ENCODE data around the gene ERCC6L2.

- TF ChIP-seq, protein P1, sequence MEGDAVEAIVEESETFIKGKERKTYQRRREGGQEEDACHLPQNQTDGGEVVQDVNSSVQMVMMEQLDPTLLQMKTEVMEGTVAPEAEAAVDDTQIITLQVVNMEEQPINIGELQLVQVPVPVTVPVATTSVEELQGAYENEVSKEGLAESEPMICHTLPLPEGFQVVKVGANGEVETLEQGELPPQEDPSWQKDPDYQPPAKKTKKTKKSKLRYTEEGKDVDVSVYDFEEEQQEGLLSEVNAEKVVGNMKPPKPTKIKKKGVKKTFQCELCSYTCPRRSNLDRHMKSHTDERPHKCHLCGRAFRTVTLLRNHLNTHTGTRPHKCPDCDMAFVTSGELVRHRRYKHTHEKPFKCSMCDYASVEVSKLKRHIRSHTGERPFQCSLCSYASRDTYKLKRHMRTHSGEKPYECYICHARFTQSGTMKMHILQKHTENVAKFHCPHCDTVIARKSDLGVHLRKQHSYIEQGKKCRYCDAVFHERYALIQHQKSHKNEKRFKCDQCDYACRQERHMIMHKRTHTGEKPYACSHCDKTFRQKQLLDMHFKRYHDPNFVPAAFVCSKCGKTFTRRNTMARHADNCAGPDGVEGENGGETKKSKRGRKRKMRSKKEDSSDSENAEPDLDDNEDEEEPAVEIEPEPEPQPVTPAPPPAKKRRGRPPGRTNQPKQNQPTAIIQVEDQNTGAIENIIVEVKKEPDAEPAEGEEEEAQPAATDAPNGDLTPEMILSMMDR (conservative IDR thresholded peaks at IDR 0.05; ENCODE audit: low read depth in 2 of 2): peak; percentile 47 to 63
- TF ChIP-seq, protein P2, sequence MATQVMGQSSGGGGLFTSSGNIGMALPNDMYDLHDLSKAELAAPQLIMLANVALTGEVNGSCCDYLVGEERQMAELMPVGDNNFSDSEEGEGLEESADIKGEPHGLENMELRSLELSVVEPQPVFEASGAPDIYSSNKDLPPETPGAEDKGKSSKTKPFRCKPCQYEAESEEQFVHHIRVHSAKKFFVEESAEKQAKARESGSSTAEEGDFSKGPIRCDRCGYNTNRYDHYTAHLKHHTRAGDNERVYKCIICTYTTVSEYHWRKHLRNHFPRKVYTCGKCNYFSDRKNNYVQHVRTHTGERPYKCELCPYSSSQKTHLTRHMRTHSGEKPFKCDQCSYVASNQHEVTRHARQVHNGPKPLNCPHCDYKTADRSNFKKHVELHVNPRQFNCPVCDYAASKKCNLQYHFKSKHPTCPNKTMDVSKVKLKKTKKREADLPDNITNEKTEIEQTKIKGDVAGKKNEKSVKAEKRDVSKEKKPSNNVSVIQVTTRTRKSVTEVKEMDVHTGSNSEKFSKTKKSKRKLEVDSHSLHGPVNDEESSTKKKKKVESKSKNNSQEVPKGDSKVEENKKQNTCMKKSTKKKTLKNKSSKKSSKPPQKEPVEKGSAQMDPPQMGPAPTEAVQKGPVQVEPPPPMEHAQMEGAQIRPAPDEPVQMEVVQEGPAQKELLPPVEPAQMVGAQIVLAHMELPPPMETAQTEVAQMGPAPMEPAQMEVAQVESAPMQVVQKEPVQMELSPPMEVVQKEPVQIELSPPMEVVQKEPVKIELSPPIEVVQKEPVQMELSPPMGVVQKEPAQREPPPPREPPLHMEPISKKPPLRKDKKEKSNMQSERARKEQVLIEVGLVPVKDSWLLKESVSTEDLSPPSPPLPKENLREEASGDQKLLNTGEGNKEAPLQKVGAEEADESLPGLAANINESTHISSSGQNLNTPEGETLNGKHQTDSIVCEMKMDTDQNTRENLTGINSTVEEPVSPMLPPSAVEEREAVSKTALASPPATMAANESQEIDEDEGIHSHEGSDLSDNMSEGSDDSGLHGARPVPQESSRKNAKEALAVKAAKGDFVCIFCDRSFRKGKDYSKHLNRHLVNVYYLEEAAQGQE (IDR thresholded peaks at IDR 0.05; ENCODE audit: unreplicated experiment): no peak
- TF ChIP-seq POLR2AphosphoS5 (IDR thresholded peaks at IDR 0.05; ENCODE audit: low read depth) (no peak), CREB1 (CRISPR knock-in tag; IDR thresholded peaks at IDR 0.05; ENCODE audit: low read depth) (no peak), EZH2 (IDR thresholded peaks at IDR 0.05; ENCODE audit: low read depth, unreplicated experiment) (no peak), STAT1 (IDR thresholded peaks at IDR 0.05; ENCODE audit: unreplicated experiment) (no peak), ZNF331 (CRISPR knock-in tag; IDR thresholded peaks at IDR 0.05; ENCODE audit: low read depth) (no peak), EZH2phosphoT487 (IDR thresholded peaks at IDR 0.05; ENCODE audit: unreplicated experiment) (no peak), JUNB (IDR thresholded peaks at IDR 0.05; ENCODE audit: unreplicated experiment) (no peak), ZNF114 (CRISPR knock-in tag; IDR thresholded peaks at IDR 0.05) (no peak)
- TF ChIP-seq, protein P3, sequence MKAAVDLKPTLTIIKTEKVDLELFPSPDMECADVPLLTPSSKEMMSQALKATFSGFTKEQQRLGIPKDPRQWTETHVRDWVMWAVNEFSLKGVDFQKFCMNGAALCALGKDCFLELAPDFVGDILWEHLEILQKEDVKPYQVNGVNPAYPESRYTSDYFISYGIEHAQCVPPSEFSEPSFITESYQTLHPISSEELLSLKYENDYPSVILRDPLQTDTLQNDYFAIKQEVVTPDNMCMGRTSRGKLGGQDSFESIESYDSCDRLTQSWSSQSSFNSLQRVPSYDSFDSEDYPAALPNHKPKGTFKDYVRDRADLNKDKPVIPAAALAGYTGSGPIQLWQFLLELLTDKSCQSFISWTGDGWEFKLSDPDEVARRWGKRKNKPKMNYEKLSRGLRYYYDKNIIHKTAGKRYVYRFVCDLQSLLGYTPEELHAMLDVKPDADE (IDR thresholded peaks at IDR 0.05): no peak
Observed at GRCh38 chr9:95907794-95908193, 32.3 kb downstream of the ERCC6L2 start.
